Activated T-cell treated with anti-CD3 and anti-CD28 coated beads, Interleukin-2, amount 50 U/mL, for 72 hours (primary cell): ENCODE measurements around the gene GNG13. TPM values are rescaled to one million over a fixed set of nuclear protein-coding genes. Genes with fewer than 3 reads are reported as not detected.
A peak's percentile ranks its signal among the peaks of the same experiment; 100 is the strongest.

Source experiments
- ATAC-seq, 2 donors: fragments of 150-1000 bp; cut with Tn5 transposase; replicated peaks in 1 of 2; 2 replicates each; pipeline ENCODE4 v1.10.0; 2021; ENCODE audit warnings: moderate library complexity in 2 of 2, mild to moderate bottlenecking in 1 of 2
- DNase-seq, 2 donors: peaks; one replicate each; pipeline ENCODE4 v3.0.0; 2021 to 2022; ENCODE audit warnings: mixed read lengths in 1 of 2
- H3K27ac Mint-ChIP-seq: one replicate; pipeline ENCODE4 v1.8.0; 2022; ENCODE audit warnings: mild to moderate bottlenecking, moderate library complexity, mixed read lengths
- H3K27me3 Mint-ChIP-seq: one replicate; pipeline ENCODE4 v1.8.0; 2022; ENCODE audit warnings: low read depth, mixed read lengths
- H3K36me3 Mint-ChIP-seq, 2 donors: one replicate each; pipeline ENCODE4 v1.8.0; 2022; ENCODE audit warnings: mixed read lengths in 2 of 2, mild to moderate bottlenecking in 1 of 2; ENCODE audit not compliant: insufficient read depth in 2 of 2
- H3K4me1 Mint-ChIP-seq: one replicate; pipeline ENCODE4 v1.8.0; 2022; ENCODE audit warnings: low read depth, mixed read lengths
- H3K4me3 Mint-ChIP-seq, 2 donors: one replicate each; pipeline ENCODE4 v1.8.0; 2022; ENCODE audit warnings: mild to moderate bottlenecking in 2 of 2, mixed read lengths in 2 of 2, moderate library complexity in 2 of 2
- H3K9me3 Mint-ChIP-seq, 2 donors: one replicate each; pipeline ENCODE4 v1.8.0; 2022; ENCODE audit warnings: mixed read lengths in 2 of 2
- total RNA-seq, 2 donors: library from RNA; stranded (reverse); gene quantifications; one replicate each; pipeline ENCODE4 v1.2.3, GENCODE V29; 2022

GNG13 gene
- total RNA-seq, 2 donors from 2014 or later: not detected

GRCh38 chr16:769184-769784 is 31.2 kb downstream of the GNG13 start:
- no peak overlapping the region for H3K27ac Mint-ChIP-seq

GRCh38 chr16:768428-768827 is 32.1 kb downstream of the GNG13 start:
- DNase-seq: no peak
- Mint-ChIP-seq H3K36me3 (no peaks in the 10 kb centered on the region), H3K27ac (no peak overlapping the region), H3K27me3 (no peaks in the 10 kb centered on the region), H3K9me3 (no peaks in the 10 kb centered on the region), H3K4me3 (no peak overlapping the region), H3K4me1 (no peaks in the 10 kb centered on the region)
- ATAC-seq: peak in 1 of 2 donors; percentile 20

More at GRCh38 chr16:769184-769784, 31.2 kb downstream of the GNG13 start:
- Mint-ChIP-seq H3K9me3 (no peaks in the 10 kb centered on the region), H3K4me3 (no peak overlapping the region), H3K4me1 (no peaks in the 10 kb centered on the region), H3K36me3 (no peaks in the 10 kb centered on the region), H3K27me3 (no peaks in the 10 kb centered on the region)
- ATAC-seq (no peak), DNase-seq (no peak)

DNA sequence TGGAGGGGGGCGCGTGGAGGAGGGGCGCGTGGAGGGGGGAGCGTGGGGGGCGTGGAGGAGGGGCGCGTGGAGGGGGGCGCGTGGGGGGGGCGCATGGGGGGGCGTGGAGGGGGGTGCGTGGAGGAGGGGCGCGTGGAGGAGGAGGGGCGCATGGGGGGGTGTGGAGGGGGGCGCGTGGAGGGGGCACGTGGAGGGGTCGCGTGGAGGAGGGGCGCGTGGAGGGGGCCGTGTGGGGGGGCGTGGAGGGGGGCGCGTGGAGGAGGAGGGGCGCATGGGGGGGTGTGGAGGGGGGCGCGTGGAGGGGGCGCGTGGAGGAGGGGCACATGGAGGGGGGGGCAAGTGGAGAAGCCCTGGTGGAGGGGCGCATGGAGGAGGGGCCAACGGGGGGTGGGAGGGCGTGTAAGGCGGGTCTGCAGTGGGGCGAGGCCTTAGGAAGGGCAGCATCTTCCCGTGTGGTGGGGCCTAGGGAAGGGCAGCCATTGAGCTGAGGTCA is 32.7 kb downstream of the GNG13 start:
- Mint-ChIP-seq H3K4me3 (no peak overlapping the region), H3K27me3 (no peaks in the 10 kb centered on the region), H3K9me3 (no peaks in the 10 kb centered on the region), H3K4me1 (no peaks in the 10 kb centered on the region), H3K36me3 (no peaks in the 10 kb centered on the region), H3K27ac (no peak overlapping the region)
- DNase-seq (no peak), ATAC-seq (no peak)

GRCh38 chr16:766820-767640 is 33.5 kb downstream of the GNG13 start:
- H3K9me3 Mint-ChIP-seq: no peaks in the 10 kb centered on the region
- ATAC-seq: no peak
- H3K4me3 Mint-ChIP-seq: no peak overlapping the region

DNA sequence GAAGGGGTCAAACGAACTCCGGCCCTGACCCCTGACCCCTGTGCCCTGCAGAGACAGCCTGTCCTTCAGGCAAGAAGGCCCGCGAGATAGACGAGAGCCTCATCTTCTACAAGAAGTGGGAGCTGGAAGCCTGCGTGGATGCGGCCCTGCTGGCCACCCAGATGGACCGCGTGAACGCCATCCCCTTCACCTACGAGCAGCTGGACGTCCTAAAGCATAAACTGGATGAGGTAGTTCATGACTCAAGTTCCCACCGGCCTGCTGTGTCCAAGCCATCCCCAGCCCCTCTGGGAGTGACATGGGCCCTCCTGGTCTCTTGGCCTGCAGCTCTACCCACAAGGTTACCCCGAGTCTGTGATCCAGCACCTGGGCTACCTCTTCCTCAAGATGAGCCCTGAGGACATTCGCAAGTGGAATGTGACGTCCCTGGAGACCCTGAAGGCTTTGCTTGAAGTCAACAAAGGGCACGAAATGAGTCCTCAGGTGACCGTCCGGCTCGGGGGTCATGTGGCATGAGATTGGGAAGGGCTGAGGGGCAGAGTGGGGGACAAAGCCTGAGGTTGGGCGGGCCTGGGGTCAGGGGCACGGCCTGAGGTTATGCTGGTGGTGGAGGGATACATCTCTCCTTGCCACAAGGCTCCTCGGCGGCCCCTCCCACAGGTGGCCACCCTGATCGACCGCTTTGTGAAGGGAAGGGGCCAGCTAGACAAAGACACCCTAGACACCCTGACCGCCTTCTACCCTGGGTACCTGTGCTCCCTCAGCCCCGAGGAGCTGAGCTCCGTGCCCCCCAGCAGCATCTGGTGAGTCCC is 34.3 kb downstream of the GNG13 start:
- Mint-ChIP-seq H3K27ac (no peak overlapping the region), H3K4me1 (no peaks in the 10 kb centered on the region), H3K27me3 (no peaks in the 10 kb centered on the region), H3K9me3 (no peaks in the 10 kb centered on the region), H3K4me3 (no peak overlapping the region), H3K36me3 (no peaks in the 10 kb centered on the region)
- ATAC-seq: no peak
- no peak for DNase-seq

More at GRCh38 chr16:766820-767640, 33.5 kb downstream of the GNG13 start:
- Mint-ChIP-seq H3K36me3 (no peaks in the 10 kb centered on the region), H3K27me3 (no peaks in the 10 kb centered on the region), H3K27ac (no peak overlapping the region), H3K4me1 (no peaks in the 10 kb centered on the region)
- DNase-seq: no peak

DNA sequence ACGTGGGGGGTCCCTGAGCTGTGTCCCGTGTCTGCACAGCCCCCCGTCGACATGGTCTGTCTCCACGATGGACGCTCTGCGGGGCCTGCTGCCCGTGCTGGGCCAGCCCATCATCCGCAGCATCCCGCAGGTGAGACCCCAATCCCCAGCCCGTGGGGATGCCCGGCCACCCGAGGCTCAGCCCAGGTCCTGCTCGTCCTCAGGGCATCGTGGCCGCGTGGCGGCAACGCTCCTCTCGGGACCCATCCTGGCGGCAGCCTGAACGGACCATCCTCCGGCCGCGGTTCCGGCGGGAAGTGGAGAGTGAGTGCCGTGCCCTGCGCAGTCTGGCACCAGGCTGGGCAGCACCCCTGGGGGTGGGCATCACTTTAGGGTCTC is 35.1 kb downstream of the GNG13 start:
- H3K27me3 Mint-ChIP-seq: no peaks in the 10 kb centered on the region
- no peaks in the 10 kb centered on the region for H3K4me1 Mint-ChIP-seq
- H3K27ac Mint-ChIP-seq: no peak overlapping the region
- ATAC-seq (no peak), DNase-seq (no peak)
- no peak overlapping the region for H3K4me3 Mint-ChIP-seq
- H3K36me3 Mint-ChIP-seq: no peaks in the 10 kb centered on the region
- H3K9me3 Mint-ChIP-seq: no peaks in the 10 kb centered on the region

GRCh38 chr16:764848-765487 is 35.6 kb downstream of the GNG13 start:
- H3K36me3 Mint-ChIP-seq: no peaks in the 10 kb centered on the region
- no peak overlapping the region for H3K27ac Mint-ChIP-seq
- H3K27me3 Mint-ChIP-seq: no peaks in the 10 kb centered on the region
- no peaks in the 10 kb centered on the region for H3K9me3 Mint-ChIP-seq
- no peak for DNase-seq
- no peak overlapping the region for H3K4me3 Mint-ChIP-seq
- ATAC-seq: no peak
- H3K4me1 Mint-ChIP-seq: no peaks in the 10 kb centered on the region

DNA sequence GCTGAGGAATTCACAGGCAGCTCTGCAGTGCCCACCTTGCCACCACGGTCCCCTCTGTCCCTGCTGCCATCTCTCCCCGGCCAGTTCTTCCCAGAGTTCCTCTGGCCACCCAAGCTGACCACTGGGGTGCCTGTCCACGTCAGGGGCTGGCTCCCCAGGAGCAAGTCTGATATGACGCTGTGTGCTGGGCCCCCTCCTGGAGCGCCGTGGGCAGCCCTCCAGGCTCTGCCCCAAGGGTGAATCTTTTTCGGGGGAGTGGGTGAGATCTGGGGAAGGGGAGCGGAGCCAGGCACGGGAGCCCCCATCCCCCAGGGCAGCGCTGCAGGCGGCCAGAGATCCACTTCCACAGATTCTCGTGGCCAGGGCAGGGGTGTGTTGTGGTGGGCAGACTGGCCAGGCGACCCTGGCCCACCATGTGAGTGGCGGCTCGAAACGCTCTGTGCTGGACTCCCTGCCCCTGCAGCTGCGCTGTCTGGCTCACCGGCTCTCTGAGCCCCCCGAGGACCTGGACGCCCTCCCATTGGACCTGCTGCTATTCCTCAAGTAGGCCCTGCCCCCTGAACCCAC is 36.3 kb downstream of the GNG13 start:
- H3K4me1 Mint-ChIP-seq: no peaks in the 10 kb centered on the region
- no peaks in the 10 kb centered on the region for H3K27me3 Mint-ChIP-seq
- no peak for DNase-seq
- no peaks in the 10 kb centered on the region for H3K36me3 Mint-ChIP-seq
- ATAC-seq: no peak
- no peaks in the 10 kb centered on the region for H3K9me3 Mint-ChIP-seq
- no peak overlapping the region for H3K4me3 Mint-ChIP-seq
- H3K27ac Mint-ChIP-seq: no peak overlapping the region

GRCh38 chr16:763369-764183 is 37.0 kb downstream of the GNG13 start:
- Mint-ChIP-seq H3K27me3 (no peaks in the 10 kb centered on the region), H3K4me3 (no peak overlapping the region), H3K36me3 (no peaks in the 10 kb centered on the region), H3K27ac (no peak overlapping the region), H3K4me1 (no peaks in the 10 kb centered on the region), H3K9me3 (no peaks in the 10 kb centered on the region)
- no peak for ATAC-seq
- no peak for DNase-seq

DNA sequence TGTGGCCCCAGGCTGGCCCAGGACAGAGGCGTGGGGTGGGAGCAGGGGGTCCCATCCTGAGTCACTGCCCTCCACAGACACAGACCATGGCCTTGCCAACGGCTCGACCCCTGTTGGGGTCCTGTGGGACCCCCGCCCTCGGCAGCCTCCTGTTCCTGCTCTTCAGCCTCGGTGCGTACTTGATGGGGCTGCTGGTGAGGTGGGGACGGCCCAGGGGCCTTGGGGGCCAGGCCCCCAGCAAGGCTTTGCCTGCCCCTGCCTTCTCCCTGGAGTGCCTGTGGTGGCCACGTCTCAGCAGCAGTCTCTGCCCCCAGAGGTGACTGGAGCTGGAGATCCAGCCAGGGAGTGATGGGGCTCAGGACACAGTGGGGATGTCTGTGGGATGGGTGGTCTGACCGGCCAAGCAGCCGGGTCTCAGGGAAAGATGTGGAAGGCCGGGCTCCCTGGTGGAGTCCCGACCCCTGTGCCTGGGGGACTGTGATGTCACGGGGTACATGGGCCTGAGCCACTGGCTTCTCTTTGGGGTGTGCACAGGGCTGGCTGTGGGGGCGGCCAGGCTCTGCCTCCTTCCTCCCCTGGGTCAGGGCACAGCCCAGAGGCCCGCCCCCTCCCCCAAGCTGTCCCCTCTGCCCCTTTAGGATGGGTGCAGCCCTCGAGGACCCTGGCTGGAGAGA is 37.8 kb downstream of the GNG13 start:
- H3K27me3 Mint-ChIP-seq: no peaks in the 10 kb centered on the region
- no peak for ATAC-seq
- H3K4me1 Mint-ChIP-seq: no peaks in the 10 kb centered on the region
- H3K4me3 Mint-ChIP-seq: no peak overlapping the region
- DNase-seq: no peak
- H3K36me3 Mint-ChIP-seq: no peaks in the 10 kb centered on the region
- H3K27ac Mint-ChIP-seq: no peak overlapping the region
- H3K9me3 Mint-ChIP-seq: no peaks in the 10 kb centered on the region

DNA sequence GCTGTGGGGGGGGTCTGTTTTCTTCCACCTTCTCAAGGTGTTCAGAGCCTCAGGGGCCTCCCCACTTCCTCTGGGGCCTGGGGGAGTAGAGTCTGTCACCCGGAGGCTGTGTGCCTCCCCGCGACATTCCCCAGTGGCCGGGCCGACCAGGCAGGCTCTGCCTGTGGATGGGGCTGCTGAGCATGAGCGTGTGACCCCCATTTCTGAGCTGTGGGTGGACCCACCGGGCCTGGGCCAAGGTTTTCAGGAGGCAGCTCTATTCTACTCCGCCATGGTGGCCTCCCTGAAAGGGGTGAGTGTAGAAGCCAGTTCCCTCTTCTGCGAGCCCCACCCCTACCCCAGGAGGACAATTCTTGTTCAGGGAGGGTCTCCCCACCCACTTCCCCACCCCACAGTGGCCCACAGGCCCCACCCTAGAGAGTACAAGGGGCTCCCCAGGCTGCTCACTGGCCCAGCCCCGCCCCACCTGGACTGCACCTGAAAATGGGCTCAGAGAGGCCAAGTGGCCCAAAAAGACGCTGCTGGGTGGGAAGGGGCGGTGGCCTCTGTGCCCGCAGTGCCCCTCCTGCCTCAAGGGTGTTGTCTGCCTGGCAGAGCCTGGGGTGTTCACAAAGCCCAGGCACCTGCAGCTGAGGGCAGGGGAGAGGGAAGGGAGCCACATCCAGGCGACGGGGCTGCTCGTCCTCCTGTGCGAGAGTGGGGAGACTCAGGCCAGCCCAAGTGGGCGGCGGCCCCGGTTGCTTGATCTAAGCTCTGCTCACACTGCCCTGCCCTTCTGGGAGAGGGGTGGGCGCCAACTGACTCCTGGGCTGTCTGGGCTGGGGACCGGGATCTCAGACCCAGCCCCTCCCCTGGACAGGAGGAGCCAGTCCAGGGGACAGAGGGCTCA is 38.7 kb downstream of the GNG13 start:
- H3K27me3 Mint-ChIP-seq: no peaks in the 10 kb centered on the region
- no peak overlapping the region for H3K27ac Mint-ChIP-seq
- H3K4me3 Mint-ChIP-seq: no peak overlapping the region
- no peaks in the 10 kb centered on the region for H3K36me3 Mint-ChIP-seq
- ATAC-seq: no peak
- no peak for DNase-seq
- no peaks in the 10 kb centered on the region for H3K4me1 Mint-ChIP-seq
- no peaks in the 10 kb centered on the region for H3K9me3 Mint-ChIP-seq
